Esophagus muscularis mucosa (tissue), 4 donors: Measurements from ENCODE around the gene SRA1. TPM values are rescaled to one million over a fixed set of nuclear protein-coding genes. Genes with fewer than 3 reads are reported as not detected.

Source experiments
- DNase-seq: peaks from one replicate; pipeline ENCODE4 v3.0.0-alpha.2; 2017; ENCODE audit errors: extremely low spot score
- H3K27ac ChIP-seq, 4 donors: fragments of 200-600 bp; sonication (generic); replicated peaks in 1 of 4; 1 replicate in 3 of 4; 2 replicates in 1 of 4; pipeline ENCODE4 v1.5.1; 2016 to 2019; ENCODE audit warnings: mild to moderate bottlenecking in 1 of 4
- H3K27me3 ChIP-seq, 4 donors: fragments of 200-600 bp; sonication (generic); one replicate each; pipeline versions ENCODE4 v1.5.1 to v1.6.0; 2016 to 2019
- H3K36me3 ChIP-seq, 4 donors: fragments of 200-600 bp; sonication (generic); one replicate each; pipeline ENCODE4 v1.5.1; 2016 to 2019
- H3K4me1 ChIP-seq, 4 donors: fragments of 200-600 bp; sonication (generic); one replicate each; pipeline ENCODE4 v1.5.1; 2016 to 2019
- H3K4me3 ChIP-seq, 4 donors: fragments of 200-600 bp; sonication (generic); 1 replicate in 2 of 4; 2 replicates in 2 of 4; pipeline ENCODE4 v1.5.1; 2016 to 2019; ENCODE audit warnings: mild to moderate bottlenecking in 4 of 4, moderate library complexity in 1 of 4
- H3K9me3 ChIP-seq, 4 donors: fragments of 200-600 bp; sonication (generic); 1 replicate in 3 of 4; 2 replicates in 1 of 4; pipeline ENCODE4 v1.5.1; 2016 to 2019
- CTCF ChIP-seq, 3 experiments: fragments of 200-600 bp in 2 of 3; fragments of 450-650 bp in 1 of 3; sonication (generic) in 2 of 3; IDR thresholded peaks; one replicate each; pipeline ENCODE4 v1.5.1; 2017 to 2019; ENCODE audit warnings: antibody characterized with exemption in 3 of 3, mild to moderate bottlenecking in 2 of 3, moderate library complexity in 1 of 3
- EP300 ChIP-seq: sonication (generic); formaldehyde crosslinking; IDR thresholded peaks from one replicate; pipeline ENCODE4 v1.6.1; 2017; ENCODE audit warnings: antibody characterized with exemption
- POLR2A ChIP-seq: fragments of 450-650 bp; IDR thresholded peaks from one replicate; pipeline ENCODE4 v1.6.1; 2017; ENCODE audit warnings: antibody characterized with exemption, moderate library complexity, mild to moderate bottlenecking, low read depth
- POLR2AphosphoS5 ChIP-seq, 2 donors: sonication (generic); formaldehyde crosslinking; IDR thresholded peaks; one replicate each; pipeline ENCODE4 v1.6.1; 2017; ENCODE audit warnings: antibody characterized with exemption in 2 of 2
- WGBS: methylation state at CpG from one replicate; pipeline ENCODE4 v1.1.5; 2018; 5-methylcytosine and 5-hydroxymethylcytosine counted together
- intact Hi-C: fragments of 100-400 bp; cut with DNase I; formaldehyde crosslinking; loops from one replicate; pipeline ENCODE4 v1.15.1; 2023
- total RNA-seq, 4 donors: library from RNA; depleted of rRNA; stranded (reverse); fragments of >200 nt; gene quantifications; one replicate each; pipeline versions ENCODE4 v1.1.0 to v1.2.1, GENCODE V29; 2016

The SRA1 gene
- total RNA-seq, 4 donors from 2014 or later: 17.4 to 29.2 (median 24.7) TPM

GRCh38 chr5:140567136-140567818, 10.0 kb upstream of the SRA1 start:
- 96% methylated on average over 13 of the region's 22 CpGs for WGBS
- Histone ChIP-seq H3K27me3 (no peaks in the 10 kb centered on the region), H3K4me1 (peaks cover 70 to 86% (median 79%) of the 10 kb centered on the region in 4 donors), H3K4me3 (no peak overlapping the region), H3K36me3 (peaks cover 0 to 47% (median 38%) of the 10 kb centered on the region in 4 donors), H3K9me3 (no peaks in the 10 kb centered on the region), H3K27ac (peak overlapping the region in 1 of 4 donors; percentile 39)
- no peak for TF ChIP-seq POLR2AphosphoS5 (IDR thresholded peaks at IDR 0.05)
- no peak for TF ChIP-seq POLR2A
- TF ChIP-seq EP300: no peak
- no peak for TF ChIP-seq CTCF (IDR thresholded peaks at IDR 0.05)
- DNase-seq: no peak
- intact Hi-C loops: loop anchor here (5.0 kb wide), 1 partner anchor 70 kb away; the partner anchor contains the start of gene TMCO6

- no peak for DNase-seq
- peaks cover 67 to 89% (median 81%) of the 10 kb centered on the region in 4 donors for H3K4me1 ChIP-seq
- H3K4me3 ChIP-seq: no peak overlapping the region
- peaks cover 0 to 51% (median 40%) of the 10 kb centered on the region in 4 donors for H3K36me3 ChIP-seq
- no peaks in the 10 kb centered on the region for H3K27me3 ChIP-seq
- no peak overlapping the region for H3K27ac ChIP-seq
- intact Hi-C loops: loop anchor here (5.0 kb wide), 1 partner anchor 71 kb away; the partner anchor contains the start of gene TMCO6
- no peaks in the 10 kb centered on the region for H3K9me3 ChIP-seq
- TF ChIP-seq EP300 (no peak), POLR2AphosphoS5 (IDR thresholded peaks at IDR 0.05) (no peak), CTCF (IDR thresholded peaks at IDR 0.05) (no peak), POLR2A (no peak)
- WGBS: 92% methylated on average over 5 of the region's 5 CpGs
These were observed 9.4 kb upstream of the SRA1 start for GRCh38 chr5:140566665-140567064.

GRCh38 chr5:140565780-140566095, 8.5 kb upstream of the SRA1 start:
- peaks cover 60 to 85% (median 75%) of the 10 kb centered on the region in 4 donors for H3K4me1 ChIP-seq

GRCh38 chr5:140565024-140565779, 7.9 kb upstream of the SRA1 start:
- no peaks in the 10 kb centered on the region for H3K9me3 ChIP-seq
- no peak for TF ChIP-seq POLR2A
- H3K27me3 ChIP-seq: no peaks in the 10 kb centered on the region
- intact Hi-C loops: loop anchor here (5.0 kb wide), 1 partner anchor 72 kb away; the partner anchor contains the start of gene TMCO6
- peak overlapping the region; percentile 68 to 96 (median 74) for H3K4me3 ChIP-seq
- WGBS: 9% methylated on average over 10 of the region's 13 CpGs
- peaks cover 57 to 80% (median 71%) of the 10 kb centered on the region in 4 donors for H3K4me1 ChIP-seq
- H3K36me3 ChIP-seq: peaks cover 0 to 60% (median 43%) of the 10 kb centered on the region in 4 donors
- H3K27ac ChIP-seq: peak overlapping the region; percentile 90 to 94 (median 92)
- DNase-seq: no peak

More at GRCh38 chr5:140565780-140566095, 8.5 kb upstream of the SRA1 start:
- WGBS: 79% methylated on average over 4 of the region's 4 CpGs
- H3K27ac ChIP-seq: peak overlapping the region; percentile 90 to 94 (median 92)
- TF ChIP-seq CTCF (IDR thresholded peaks at IDR 0.05): no peak
- no peak for TF ChIP-seq POLR2AphosphoS5 (IDR thresholded peaks at IDR 0.05)
- TF ChIP-seq POLR2A: no peak
- no peak for TF ChIP-seq EP300
- intact Hi-C loops: loop anchor here (5.0 kb wide), 1 partner anchor 72 kb away; the partner anchor contains the start of gene TMCO6
- no peaks in the 10 kb centered on the region for H3K9me3 ChIP-seq
- DNase-seq: no peak
- H3K4me3 ChIP-seq: peak overlapping the region; percentile 68 to 96 (median 74)
- no peaks in the 10 kb centered on the region for H3K27me3 ChIP-seq
- peaks cover 0 to 60% (median 44%) of the 10 kb centered on the region in 4 donors for H3K36me3 ChIP-seq
